ENCODE data around the gene RFC2.

- TF ChIP-seq CTCF (IDR thresholded peaks at IDR 0.05), result no peak
- no peak for TF ChIP-seq POLR2AphosphoS5 (IDR thresholded peaks at IDR 0.05)
- no peak for TF ChIP-seq POLR2A (IDR thresholded peaks at IDR 0.05; ENCODE audit: low read depth)
Observed at GRCh38 chr7:74269757-74270277, 15.6 kb upstream of the RFC2 start.
